Testis (tissue), 2 donors: ENCODE results near the gene RPAP2.

ENCODE experiments used
- CTCF ChIP-seq, 3 experiments: fragments of 450-650 bp in 2 of 3; fragments of 200-600 bp in 1 of 3; sonication (generic) in 1 of 3; IDR thresholded peaks; one replicate each; pipeline ENCODE4 v1.5.1; 2016 to 2019; ENCODE audit warnings: antibody characterized with exemption in 3 of 3, mild to moderate bottlenecking in 2 of 3, moderate library complexity in 1 of 3
- POLR2A ChIP-seq: fragments of 450-650 bp; IDR thresholded peaks from one replicate; pipeline ENCODE4 v1.6.1; 2017; ENCODE audit warnings: antibody characterized with exemption, mild to moderate bottlenecking, moderate library complexity

- TF ChIP-seq POLR2A (no peak), CTCF (IDR thresholded peaks at IDR 0.05) (no peak)
These were observed 2.2 kb downstream of the RPAP2 start for GRCh38 chr1:92301021-92301420.
